ENCODE measurements around the gene AMN1. TPM values are rescaled to one million over a fixed set of nuclear protein-coding genes. Genes with fewer than 3 reads are reported as not detected.
A peak's percentile ranks its signal among the peaks of the same experiment; 100 is the strongest.

AMN1 gene
- total and polyA plus RNA-seq, 9 donors = 17.4 to 30.3 (median 20.3) TPM

- Histone ChIP-seq H3K4me3 (no peak overlapping the region), H3K36me3 (no peaks in the 10 kb centered on the region), H3K4me1 (ENCODE audit: insufficient read depth) (peaks cover 3% of the 10 kb centered on the region), H3K27ac (no peak overlapping the region), H3K27me3 (no peaks in the 10 kb centered on the region), H3K9me3 (no peaks in the 10 kb centered on the region)
- no peak for DNase-seq
- intact Hi-C loops (cut with DNase I) = loop anchor here in 3 of 4 donors (10.0 kb wide), 4 partner anchors 299 to 1239 kb away; partner anchors contain the start of genes DNM1L (in 2 of the 3), PKP2 (in 1 of the 3) and RESF1 (in 1 of the 3)
- TF ChIP-seq POLR2A (IDR thresholded peaks at IDR 0.05) = no peak
- no peak for TF ChIP-seq CTCF (IDR thresholded peaks at IDR 0.05)
- no peak for TF ChIP-seq EP300 (IDR thresholded peaks at IDR 0.05)
- WGBS, 3 donors = 83 to 92% (median 89%) methylated on average over 1 of the region's 1 CpG
These were observed 73.0 kb downstream of the AMN1 start for GRCh38 chr12:31655792-31656191.

- no peak overlapping the region for H3K27ac ChIP-seq
- intact Hi-C loops (cut with DNase I) = loop anchor here in 3 of 4 donors (10.0 kb wide), 4 partner anchors 300 to 1240 kb away; partner anchors contain the start of genes DNM1L (in 2 of the 3), PKP2 (in 1 of the 3) and RESF1 (in 1 of the 3)
These were observed 73.6 kb downstream of the AMN1 start for GRCh38 chr12:31655208-31655607.

GRCh38 chr12:31651893-31652521 is 76.8 kb downstream of the AMN1 start:
- no peak for DNase-seq
- peak overlapping the region; percentile 7 for H3K4me3 ChIP-seq
- WGBS, 3 donors = 78 to 86% (median 85%) methylated on average over 18 of the region's 18 CpGs
- intact Hi-C loops (cut with DNase I) = loop anchor here in 3 of 4 donors (5.0 to 10.0 kb wide), 5 partner anchors 303 to 1243 kb away; partner anchors contain the start of genes DNM1L (in 2 of the 3), PKP2 (in 1 of the 3) and RESF1 (in 1 of the 3)
- H3K36me3 ChIP-seq = no peaks in the 10 kb centered on the region
- peak overlapping the region in 1 of 2 donors; percentile 60 for H3K27ac ChIP-seq
- no peak for TF ChIP-seq CTCF (IDR thresholded peaks at IDR 0.05)
- TF ChIP-seq EP300 (IDR thresholded peaks at IDR 0.05) = no peak
- no peak for TF ChIP-seq POLR2A (IDR thresholded peaks at IDR 0.05)
- no peaks in the 10 kb centered on the region for H3K9me3 ChIP-seq
- H3K27me3 ChIP-seq = no peaks in the 10 kb centered on the region
- H3K4me1 ChIP-seq (ENCODE audit: insufficient read depth) = peaks cover 3% of the 10 kb centered on the region

More at GRCh38 chr12:31655208-31655607, 73.6 kb downstream of the AMN1 start:
- no peaks in the 10 kb centered on the region for H3K9me3 ChIP-seq
- peaks cover 3% of the 10 kb centered on the region for H3K4me1 ChIP-seq (ENCODE audit: insufficient read depth)
- WGBS, 3 donors = 89 to 94% (median 92%) methylated on average over 4 of the region's 4 CpGs
- DNase-seq = no peak
- TF ChIP-seq EP300 (IDR thresholded peaks at IDR 0.05) (no peak), CTCF (IDR thresholded peaks at IDR 0.05) (no peak), POLR2A (IDR thresholded peaks at IDR 0.05) (no peak)
- H3K27me3 ChIP-seq = no peaks in the 10 kb centered on the region
- H3K36me3 ChIP-seq = no peaks in the 10 kb centered on the region
- H3K4me3 ChIP-seq = no peak overlapping the region

GRCh38 chr12:31650918-31651317 is 77.9 kb downstream of the AMN1 start:
- H3K36me3 ChIP-seq = no peaks in the 10 kb centered on the region
- no peak overlapping the region for H3K27ac ChIP-seq
- intact Hi-C loops (cut with DNase I) = loop anchor here in 3 of 4 donors (5.0 to 10.0 kb wide), 5 partner anchors 304 to 1244 kb away; partner anchors contain the start of genes DNM1L (in 2 of the 3), PKP2 (in 1 of the 3) and RESF1 (in 1 of the 3)
- H3K4me1 ChIP-seq (ENCODE audit: insufficient read depth) = peaks cover 9% of the 10 kb centered on the region
- 66 to 74% (median 67%) methylated on average over 6 of the region's 6 CpGs for WGBS, 3 donors
- no peak for TF ChIP-seq POLR2A (IDR thresholded peaks at IDR 0.05)
- no peak for TF ChIP-seq CTCF (IDR thresholded peaks at IDR 0.05)
- TF ChIP-seq EP300 (IDR thresholded peaks at IDR 0.05) = no peak
- H3K9me3 ChIP-seq = no peaks in the 10 kb centered on the region
- DNase-seq = no peak
- H3K27me3 ChIP-seq = no peaks in the 10 kb centered on the region
- no peak overlapping the region for H3K4me3 ChIP-seq

All from ovary (tissue), 9 donors.